ENCODE data around the gene ICAM1. TPM values are rescaled to one million over a fixed set of nuclear protein-coding genes. Genes with fewer than 3 reads are reported as not detected.

The ICAM1 gene
- total and polyA plus RNA-seq, 2 donors from 2014 or later: 16.3 to 50.3 TPM

- peak within 1 kb of the TSS in 1 of 3 donors; percentile 19 for H3K9ac ChIP-seq (ENCODE audit: low read length in 3 of 3)
- no peak within 1 kb of the TSS for H3K27ac ChIP-seq (ENCODE audit: low read depth in 2 of 2, low read length in 2 of 2)
- no peaks in the 10 kb centered on the region for H3K9me3 ChIP-seq (ENCODE audit: control insufficient read depth in 2 of 3, insufficient read depth in 1 of 3, low read length in 3 of 3)
- H3K4me3 ChIP-seq (ENCODE audit: low read length in 3 of 3): peak within 1 kb of the TSS in 1 of 3 donors; percentile 32
- TF ChIP-seq CTCF (IDR thresholded peaks at IDR 0.05; ENCODE audit: borderline replicate concordance, extremely low read depth, insufficient read depth): no peak
- H3K36me3 ChIP-seq (ENCODE audit: control insufficient read depth in 2 of 3, insufficient read depth in 3 of 3, low read length in 3 of 3): peaks cover 0 to under 1% (median 0%) of the 10 kb centered on the region in 3 donors
- peaks cover 0 to 33% (median 7%) of the 10 kb centered on the region in 3 donors for H3K4me1 ChIP-seq (ENCODE audit: control insufficient read depth in 2 of 3, insufficient read depth in 2 of 3, low read depth in 1 of 3, low read length in 3 of 3)
- FAIRE-seq (no peak), DNase-seq (no peak)
- intact Hi-C loops (cut with DNase I): no loop called here
- peaks cover 46% of the 10 kb centered on the region for H3K27me3 ChIP-seq (ENCODE audit: control insufficient read depth, insufficient read depth, low read length)
Measured at GRCh38 chr19:10289836-10290356, 19.0 kb downstream of the ICAM1 start, which contains the start of gene ICAM5. TSS of gene ICAM5 (plus strand) at chr19:10289952. CDS start at chr19:10290044, 92 bp downstream.

- FAIRE-seq (no peak), DNase-seq (peak in 2 of 5 donors; percentile 26 to 79)
- Histone ChIP-seq H3K36me3 (ENCODE audit: control insufficient read depth in 2 of 3, insufficient read depth in 3 of 3, low read length in 3 of 3) (no peaks in the 10 kb centered on the region), H3K4me3 (ENCODE audit: low read length in 3 of 3) (no peak overlapping the region), H3K9ac (ENCODE audit: low read length in 3 of 3) (no peak overlapping the region), H3K4me1 (ENCODE audit: control insufficient read depth in 2 of 3, insufficient read depth in 2 of 3, low read depth in 1 of 3, low read length in 3 of 3) (peaks cover 0 to 36% (median 7%) of the 10 kb centered on the region in 3 donors), H3K27ac (ENCODE audit: low read depth in 2 of 2, low read length in 2 of 2) (no peak overlapping the region), H3K27me3 (ENCODE audit: control insufficient read depth, insufficient read depth, low read length) (peaks cover 50% of the 10 kb centered on the region), H3K9me3 (ENCODE audit: control insufficient read depth in 2 of 3, insufficient read depth in 1 of 3, low read length in 3 of 3) (no peaks in the 10 kb centered on the region)
- TF ChIP-seq CTCF (IDR thresholded peaks at IDR 0.05; ENCODE audit: borderline replicate concordance, extremely low read depth, insufficient read depth): no peak
- intact Hi-C loops (cut with DNase I): no loop called here
Measured at GRCh38 chr19:10290357-10290875, 19.5 kb downstream of the ICAM1 start.

GRCh38 chr19:10290876-10291553 lies 20.1 kb downstream of the ICAM1 start:
- FAIRE-seq (no peak), DNase-seq (peak; percentile 31 to 94 (median 37))
- Histone ChIP-seq H3K4me3 (ENCODE audit: low read length in 3 of 3) (peak overlapping the region in 1 of 3 donors; percentile 39), H3K4me1 (ENCODE audit: control insufficient read depth in 2 of 3, insufficient read depth in 2 of 3, low read depth in 1 of 3, low read length in 3 of 3) (peaks cover 0 to 42% (median 5%) of the 10 kb centered on the region in 3 donors), H3K9ac (ENCODE audit: low read length in 3 of 3) (no peak overlapping the region), H3K9me3 (ENCODE audit: control insufficient read depth in 2 of 3, insufficient read depth in 1 of 3, low read length in 3 of 3) (no peaks in the 10 kb centered on the region), H3K27ac (ENCODE audit: low read depth in 2 of 2, low read length in 2 of 2) (no peak overlapping the region), H3K27me3 (ENCODE audit: control insufficient read depth, insufficient read depth, low read length) (peaks cover 55% of the 10 kb centered on the region), H3K36me3 (ENCODE audit: control insufficient read depth in 2 of 3, insufficient read depth in 3 of 3, low read length in 3 of 3) (no peaks in the 10 kb centered on the region)
- TF ChIP-seq CTCF (IDR thresholded peaks at IDR 0.05; ENCODE audit: borderline replicate concordance, extremely low read depth, insufficient read depth): no peak
- intact Hi-C loops (cut with DNase I): no loop called here
